Stimulated activated CD8-positive, alpha-beta memory T cell treated with anti-CD3 and anti-CD28 coated beads, Interleukin-7, amount 100 ng/mL, for 24 hours (primary cell): Measurements from ENCODE around the gene TGM2.

Experiments used
- DNase-seq: peaks from one replicate; pipeline ENCODE4 v3.0.0-alpha.2; 2020; ENCODE audit warnings: low read depth

The TGM2 gene

DNA sequence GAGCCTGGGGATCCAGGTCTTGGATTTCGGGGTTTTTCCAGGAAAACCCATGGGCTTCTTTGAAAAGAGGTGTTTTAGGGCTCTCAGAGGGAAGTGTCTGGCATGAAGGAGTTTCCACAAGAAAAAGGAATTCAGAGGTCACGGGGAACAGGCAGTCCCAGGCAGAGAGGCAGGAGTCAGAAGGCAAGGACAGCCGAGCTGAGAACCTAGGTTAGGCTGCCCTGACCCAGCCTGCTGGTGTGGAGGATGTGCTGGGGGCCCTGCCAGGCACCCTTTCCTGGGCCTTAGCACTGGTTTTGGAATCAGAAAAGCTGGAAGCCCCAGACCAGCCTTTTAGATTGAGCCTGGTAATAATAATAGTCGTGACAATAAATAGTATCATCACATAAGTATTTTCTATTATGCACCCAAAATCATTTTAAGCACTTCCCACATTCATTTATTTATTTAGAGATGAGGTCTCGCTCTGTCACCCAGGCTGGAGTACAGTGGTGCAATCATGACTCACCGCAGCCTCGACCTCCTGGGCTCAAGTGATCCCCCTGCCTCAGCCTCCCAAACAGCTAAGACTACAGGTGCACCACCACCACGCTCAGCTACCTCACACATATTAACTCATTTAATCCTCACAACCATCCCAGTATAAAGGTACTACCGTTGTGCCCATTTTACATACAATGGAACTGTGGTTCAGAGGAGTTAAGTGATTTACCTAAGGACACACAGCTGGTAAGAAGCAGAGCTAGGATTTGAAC, 19.9 kb downstream of the TGM2 start:
- DNase-seq, result no peak

DNA sequence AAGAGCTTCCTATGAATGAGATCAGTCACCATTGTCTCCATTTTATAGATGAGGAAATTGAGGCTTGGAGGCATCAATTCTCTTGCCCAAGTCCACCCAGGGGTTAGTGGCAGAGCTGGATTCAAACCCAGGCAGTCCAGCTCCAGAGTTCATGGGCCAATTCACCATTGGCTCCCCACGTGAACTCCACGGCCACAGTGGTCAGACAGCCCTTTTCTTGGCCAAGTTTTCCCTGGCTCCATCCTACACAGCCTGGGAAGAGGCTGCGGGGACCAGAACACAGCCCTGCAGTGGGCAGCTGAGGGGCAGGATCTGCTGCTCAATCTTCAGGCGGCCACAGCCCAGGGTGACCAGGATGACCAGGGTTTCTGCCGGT, 20.5 kb downstream of the TGM2 start:
- DNase-seq, result no peak

DNA sequence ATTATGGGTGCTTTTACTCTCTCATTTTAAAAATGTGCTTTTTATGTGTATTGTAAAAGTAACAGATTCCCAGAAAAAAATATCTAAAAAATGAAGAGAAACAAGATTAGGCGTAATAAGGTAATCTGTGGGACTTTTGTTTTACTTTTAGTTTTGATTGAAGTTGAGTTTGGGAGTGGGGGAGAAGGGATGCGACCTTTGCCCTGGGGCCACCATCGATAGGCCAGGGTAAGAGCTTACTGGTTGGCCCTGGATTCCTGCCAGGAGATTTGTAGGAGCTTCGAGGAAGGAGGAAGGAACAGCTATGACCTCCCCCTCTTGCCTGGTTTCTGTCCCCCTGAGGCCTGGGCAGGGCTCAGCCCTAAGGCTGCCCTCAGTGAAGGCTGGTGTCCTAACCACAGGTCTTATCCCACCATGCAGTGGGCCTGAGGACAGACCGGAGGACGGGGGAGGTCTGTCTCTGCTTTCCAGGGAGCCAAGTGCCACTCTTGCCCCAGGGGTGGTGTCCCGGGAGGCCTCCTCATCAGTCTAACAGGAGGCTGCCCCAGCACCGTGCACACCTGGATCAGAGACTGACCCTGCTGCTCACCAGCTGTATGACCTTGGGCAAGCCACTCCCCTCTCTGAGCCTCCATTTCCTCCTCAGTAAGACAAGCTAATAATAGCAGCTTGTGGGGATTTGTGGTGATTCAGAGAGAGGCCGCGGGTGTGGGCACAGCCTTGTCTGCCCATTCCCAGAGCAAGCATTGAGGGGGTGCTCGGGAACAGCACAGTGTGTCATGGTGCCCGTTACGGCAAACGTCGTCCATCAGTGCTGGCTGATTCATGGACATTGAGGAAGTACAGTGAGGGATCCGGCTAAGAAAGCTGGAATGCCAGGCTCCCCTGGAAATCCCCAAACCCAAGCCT, 21.2 kb downstream of the TGM2 start:
- DNase-seq, result no peak

DNA sequence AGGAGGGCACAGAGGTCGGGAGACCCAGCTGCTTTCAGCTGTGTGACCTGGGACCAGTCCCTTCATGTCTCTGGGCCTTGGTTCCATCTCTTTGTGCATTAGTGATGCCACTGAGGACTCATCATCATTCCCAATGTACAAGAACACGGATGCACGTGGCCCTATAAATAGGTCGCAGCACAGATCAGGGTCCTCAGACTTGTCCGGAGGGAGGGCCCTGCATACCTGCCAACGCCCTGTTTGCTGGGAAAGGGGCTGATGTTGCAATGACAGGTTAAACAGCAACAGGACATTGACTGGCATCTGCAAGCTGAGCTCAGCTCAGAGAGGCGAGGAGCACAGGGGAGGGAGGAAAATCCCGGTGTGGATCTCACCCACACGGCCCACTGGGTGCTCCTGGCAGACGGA, 21.8 kb downstream of the TGM2 start:
- DNase-seq, result no peak

DNA sequence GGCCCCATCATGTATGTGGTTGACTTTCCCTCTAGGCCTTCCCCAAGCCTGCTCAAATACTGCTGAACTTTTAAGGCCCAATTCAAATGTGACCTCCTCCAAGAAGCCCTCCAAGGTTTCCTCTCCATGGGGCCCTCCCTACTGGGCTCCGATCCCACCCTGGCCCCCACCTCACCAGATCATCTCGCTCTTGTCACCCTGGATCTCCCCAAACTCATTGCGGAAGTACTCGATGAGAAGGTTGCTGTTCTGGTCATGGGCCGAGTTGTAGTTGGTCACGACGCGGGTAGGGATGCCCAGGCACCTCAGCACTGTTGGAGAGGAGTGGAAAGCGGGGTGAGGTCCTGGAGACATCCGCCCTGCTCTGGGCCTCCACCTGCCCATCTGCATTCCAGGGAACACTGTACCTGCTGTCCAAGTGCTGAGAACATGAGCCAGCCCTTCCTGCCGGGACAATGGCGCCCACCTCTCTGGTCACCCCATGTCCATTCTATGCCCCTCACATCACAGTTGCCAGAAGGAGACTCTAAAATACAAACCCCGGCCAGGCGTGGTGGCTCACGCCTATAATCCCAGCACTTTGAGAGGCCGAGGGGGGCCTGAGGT, 23.1 kb downstream of the TGM2 start:
- no peak for DNase-seq

DNA sequence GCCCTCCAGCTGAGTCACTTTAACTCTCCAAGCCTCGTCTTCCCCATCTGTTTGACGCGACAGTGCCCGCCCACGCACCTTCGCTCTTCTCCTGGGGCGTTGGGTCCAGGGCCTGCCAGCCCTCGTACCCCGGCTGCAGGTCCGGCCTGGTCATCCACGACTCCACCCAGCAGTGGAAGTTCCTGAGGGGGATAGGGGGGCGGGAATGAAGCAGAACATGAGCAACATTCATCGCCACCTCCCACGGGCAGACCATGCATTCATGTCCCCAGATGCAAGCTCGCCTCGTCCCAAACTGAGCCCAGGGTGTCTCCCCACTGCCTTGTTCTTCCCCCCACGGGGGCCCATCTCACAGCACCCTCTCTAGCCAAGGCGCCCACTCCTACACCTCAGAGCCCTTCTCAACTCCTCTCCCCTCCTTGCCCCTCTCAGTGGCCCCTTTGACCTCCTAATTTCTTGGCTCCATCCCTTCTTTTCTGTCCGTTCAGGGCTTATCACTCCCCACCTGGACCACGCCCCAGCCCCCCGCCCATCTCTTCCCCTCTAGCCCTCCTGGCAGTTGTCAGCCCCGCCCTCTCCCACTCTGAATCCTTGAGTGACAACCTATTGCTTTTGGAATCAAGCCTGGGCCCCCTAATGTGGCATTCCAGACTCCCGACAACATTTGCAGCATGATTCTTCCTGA, 23.7 kb downstream of the TGM2 start:
- DNase-seq, result no peak

DNA sequence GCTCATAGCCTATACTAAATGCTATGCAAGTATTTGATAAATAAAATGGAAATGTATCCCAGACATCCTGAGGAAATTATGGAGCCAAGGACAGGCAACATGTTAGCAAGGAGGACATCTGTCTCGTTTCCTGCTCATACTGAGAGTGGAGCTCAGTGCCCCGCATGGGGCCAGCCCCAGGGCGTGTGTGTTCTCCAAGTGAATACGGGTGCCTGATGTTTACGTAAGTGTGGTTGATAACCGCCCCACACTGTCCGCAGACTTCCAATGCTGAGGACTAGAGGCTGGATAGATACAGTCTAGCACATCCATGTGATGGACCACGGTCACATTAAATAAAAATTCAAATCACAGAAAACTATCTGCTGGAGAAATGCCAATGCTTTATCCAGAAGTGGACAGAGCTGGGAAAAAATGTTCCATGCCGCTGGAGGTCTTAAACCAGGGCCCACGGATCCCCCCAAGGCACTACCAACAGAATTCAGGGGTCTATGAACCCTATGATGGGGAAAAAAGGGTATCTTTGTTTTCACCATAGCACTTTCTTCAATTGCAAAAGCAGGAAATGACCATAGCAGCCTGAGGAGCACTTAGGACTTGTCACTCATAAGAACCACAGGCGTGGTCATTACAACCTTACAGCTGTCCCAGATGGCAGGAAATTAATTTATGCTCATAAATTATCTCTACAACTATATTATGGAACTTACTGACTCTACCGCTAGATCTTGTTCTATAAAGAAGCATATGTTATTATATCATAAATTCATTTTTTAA, 24.9 kb downstream of the TGM2 start:
- DNase-seq, result no peak

DNA sequence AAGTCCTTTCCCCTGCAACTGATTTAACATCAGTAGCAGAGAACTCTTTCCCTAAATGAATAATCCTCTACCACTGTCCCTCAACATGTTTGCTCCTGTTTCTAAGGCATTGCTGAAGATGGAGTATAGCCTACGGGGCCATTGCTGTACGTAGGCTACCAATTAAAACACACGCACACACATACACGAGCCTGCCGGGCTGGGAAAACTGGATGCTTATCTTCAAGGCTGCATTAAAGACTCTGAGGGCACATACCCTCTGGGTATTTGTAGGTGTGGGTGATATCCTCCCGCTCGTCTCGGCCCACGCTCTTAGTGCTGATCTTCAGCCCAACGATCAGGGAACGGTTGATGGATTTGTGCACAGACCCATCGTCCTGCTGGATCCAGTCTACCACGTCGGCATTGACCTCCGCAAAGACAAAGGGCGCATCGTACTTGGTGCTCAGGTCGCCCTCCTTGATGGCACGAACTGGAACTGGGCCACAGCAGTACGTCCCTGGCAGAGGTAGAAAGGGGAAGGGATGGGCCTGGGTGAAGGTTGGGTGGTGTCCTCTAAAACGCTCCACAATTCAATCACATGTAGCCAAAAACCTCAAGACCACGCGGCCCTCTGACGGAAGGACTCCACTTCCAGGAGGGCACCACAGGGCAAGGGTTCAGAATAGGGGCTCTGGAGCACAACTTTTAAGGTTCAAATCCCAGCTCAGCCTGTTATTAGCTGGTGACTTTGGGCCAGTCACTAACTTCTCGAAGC, 25.7 kb downstream of the TGM2 start:
- DNase-seq, result no peak

DNA sequence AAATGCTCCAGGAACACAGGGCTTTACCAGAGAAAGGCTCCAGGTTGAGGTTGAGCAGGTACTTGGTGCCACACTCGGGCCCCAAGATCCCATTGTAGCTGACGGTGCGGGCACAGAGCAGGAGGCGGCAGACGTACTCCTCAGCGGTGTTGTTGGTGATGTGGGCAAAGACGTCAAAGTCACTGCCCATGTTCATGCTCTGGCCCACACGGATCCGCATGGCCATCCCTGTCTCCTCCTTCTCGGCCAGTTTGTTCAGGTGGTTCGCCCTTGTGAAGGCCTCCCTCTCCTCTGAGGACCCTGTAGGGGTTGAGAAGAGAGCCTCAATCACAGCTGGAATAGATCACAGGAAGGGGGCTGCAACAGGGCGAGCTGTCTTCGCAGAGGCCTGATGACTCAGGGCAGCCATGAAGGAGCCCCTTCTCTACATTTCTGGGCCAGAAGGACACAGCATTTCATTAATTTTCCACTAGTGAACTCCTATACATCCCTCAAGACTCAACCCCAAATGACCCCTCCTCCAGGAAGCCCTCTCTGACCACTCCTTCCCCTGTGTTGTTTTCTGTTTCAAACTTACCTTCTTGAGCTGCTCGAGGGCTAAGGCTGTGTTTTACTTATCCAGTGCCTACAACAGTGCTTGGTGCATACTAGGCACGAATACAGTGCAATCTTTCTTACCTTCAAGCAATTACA, 26.8 kb downstream of the TGM2 start:
- no peak for DNase-seq

DNA sequence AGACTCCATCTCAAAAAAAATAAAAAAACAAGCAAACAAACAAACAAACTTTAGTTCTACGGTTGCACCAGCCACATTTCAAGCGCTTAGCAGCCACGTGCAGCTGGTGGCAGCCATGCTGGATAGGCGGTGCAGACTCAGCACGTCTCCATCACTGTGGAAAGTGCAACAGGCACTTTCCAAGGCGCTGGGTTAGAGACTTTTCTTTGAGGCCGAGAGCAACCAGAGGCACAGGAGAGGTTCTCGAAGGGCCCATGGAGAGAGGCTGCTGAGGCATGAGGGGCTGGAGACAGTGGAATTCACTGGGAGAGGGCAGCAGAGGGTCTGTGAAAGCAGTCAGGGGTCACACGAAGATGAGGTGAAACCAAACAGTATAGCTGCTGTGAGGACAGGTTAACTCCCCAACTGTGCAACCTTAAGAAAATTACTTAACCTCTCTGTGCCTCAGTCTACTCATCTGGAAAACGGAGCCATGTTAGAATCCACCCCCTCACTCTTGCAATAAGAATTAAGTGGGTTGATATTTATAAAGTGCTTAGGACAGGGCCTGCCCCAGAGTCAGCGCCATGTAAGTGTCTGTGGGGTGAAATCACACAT, 27.5 kb downstream of the TGM2 start:
- no peak for DNase-seq

DNA sequence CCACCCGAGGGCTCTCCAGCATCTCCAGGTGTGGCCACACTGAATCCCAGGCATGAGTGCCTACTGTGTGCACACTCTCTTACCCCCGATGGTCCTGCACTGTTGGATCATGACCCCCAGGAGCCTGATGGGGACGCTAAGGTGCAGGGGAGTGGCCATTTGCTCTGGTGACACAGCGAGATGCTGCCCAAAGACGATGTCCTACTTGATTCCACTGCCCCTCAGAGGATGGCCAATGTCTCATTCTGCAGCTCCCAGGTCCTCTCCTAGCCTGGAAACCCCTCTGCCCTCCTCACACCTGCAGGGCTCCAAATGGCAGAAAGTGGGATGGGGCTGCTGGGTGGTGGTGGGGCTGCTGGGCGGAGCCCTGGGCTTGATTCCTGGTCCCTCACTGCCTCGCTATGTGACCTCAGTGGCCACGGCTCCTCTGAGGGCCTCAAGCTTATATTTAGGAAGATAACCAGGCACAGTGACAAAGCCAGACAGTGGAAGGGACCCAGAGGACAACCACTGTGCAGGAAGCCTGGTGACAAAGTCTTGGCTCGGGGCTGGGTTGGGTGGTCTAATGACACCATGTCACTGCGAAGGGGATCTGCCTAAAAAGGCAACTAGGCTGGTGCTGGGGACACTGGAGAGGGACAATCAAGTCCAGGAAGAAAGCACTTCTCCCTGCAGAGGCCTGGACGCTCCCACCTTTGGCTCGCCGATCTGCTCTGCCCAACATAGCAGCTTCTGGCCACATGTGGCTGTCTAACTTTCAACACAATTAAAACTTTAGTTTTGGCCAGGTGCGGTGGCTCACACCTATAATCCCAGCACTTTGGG, 28.4 kb downstream of the TGM2 start:
- DNase-seq, result no peak

DNA sequence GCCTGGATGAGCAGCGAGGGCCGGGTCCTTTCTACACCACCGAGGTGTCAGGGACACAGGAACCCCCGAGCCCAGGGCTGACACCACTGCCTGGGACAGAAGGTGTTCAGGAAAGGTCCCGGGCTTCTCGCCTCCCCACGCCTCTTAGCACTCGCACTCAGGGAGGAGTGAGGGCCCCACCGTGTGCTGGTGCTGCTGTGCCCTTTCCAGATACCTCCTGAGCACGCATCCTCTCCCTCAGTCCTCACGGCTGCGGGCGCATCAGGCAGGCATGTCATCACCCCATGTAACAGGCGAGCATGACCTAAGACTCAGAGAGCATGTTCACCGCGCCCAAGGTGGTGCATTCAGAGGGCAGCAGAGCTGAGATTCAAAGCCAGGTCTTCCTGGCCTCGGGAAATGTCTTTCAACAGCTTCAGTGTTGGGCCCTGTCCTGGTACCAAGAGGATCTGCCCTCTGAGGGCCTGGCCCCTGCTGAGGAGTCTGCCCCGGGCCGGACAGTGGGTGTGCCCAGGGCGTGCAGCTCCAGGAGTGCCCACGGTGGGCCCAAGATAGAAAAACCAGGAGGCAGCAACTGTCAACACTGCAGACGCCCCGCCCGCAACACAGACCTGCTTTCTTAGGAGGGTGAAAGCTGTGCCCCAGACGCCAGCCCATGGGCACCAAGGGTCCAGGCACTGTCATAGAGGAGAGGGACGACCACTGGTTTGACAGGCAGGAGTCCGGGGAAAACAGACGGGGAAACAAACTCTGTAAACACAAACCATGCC, 29.2 kb downstream of the TGM2 start:
- DNase-seq, result no peak

DNA sequence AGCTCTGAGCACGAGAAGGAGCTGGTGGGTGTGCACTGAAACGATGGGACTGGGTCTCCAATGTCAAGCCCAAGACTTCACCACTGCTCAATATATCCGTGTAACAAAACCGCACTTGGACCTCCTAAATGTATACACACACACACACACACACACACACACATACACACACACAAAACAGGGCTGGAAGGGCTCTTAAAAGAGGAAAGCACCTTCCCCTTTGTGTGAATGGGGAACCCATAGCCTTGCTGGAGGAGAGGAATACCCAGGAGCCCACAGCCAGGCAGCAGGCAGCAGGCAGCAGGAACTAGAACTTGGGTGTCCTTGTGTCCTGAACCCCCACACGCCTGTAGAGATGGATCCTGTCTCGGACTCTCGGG, 29.8 kb downstream of the TGM2 start:
- DNase-seq, result no peak

DNA sequence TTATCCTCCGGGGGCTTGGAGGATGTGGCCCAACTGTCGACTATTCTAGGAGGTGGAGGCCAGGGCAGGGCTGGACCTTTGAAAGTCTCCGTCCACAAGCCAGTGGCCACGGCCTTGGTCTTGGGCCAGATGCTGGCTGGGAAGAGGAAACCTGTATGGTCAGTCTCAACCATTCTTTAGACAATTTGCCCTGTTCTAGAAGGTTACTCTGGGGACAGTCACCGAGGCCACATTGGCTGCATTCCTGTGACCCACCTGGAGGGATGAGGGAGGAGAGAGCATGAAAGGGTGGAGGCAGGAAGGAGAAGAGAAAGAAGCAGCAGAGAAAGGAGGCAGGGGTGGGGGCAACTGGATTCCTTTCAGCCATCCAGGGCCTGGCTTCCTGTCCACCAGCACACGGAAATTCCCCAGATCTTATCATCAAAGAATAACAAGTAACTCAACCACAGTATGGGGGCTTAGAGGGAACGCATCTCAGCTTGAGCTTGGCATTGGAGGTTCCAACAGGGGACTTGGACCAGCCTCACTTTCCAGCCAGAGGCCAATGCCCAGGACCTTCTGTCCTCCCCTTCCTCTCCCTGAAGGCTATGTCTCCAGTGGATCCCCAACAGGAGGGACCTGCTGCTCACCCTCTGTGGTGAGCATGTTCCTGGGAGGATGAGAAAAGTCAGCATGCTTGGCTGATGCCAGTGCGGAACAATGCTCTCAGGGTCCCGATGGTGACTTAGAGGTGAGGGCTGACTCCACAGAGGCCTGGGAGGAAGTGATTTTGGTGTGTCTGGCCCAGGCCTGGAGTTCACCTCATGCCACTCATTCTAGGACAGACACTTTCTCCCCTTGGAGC, 30.4 kb downstream of the TGM2 start:
- DNase-seq, result no peak

DNA sequence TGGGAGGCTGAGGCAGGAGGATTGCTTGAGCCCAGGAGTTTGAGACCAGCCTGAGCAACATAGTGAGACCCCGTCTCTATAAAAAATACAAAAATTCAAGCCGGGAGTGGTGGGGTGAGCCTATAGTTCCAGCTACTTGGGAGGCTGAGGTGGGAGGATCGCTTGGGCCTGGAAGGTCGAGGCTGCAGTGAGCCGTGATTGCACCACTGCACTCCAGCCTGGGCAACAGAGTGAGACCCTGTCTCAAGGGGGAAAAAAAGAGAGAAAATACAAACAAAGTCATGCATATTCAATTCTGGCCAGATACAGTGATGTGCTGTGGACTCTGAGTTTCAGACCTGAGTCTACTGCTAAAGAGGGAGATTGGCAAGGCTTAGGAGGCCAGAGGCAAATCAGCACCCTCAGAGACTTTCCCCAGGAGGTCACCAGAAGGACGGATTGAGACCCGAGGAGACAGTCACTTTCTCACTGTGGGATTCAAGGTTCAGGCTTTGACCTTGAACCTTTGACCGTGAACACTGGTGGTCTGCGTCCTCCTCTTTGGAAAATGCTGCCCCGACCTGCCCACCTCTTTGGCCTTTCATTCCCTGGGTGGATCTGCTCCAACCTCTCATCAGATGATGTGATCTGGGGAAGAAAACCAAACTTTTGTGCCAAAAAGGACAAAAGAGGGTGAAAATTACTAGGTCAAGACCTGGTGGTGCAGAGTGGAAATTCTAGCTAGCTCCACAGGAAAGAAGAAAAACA, 31.2 kb downstream of the TGM2 start:
- DNase-seq, result no peak

DNA sequence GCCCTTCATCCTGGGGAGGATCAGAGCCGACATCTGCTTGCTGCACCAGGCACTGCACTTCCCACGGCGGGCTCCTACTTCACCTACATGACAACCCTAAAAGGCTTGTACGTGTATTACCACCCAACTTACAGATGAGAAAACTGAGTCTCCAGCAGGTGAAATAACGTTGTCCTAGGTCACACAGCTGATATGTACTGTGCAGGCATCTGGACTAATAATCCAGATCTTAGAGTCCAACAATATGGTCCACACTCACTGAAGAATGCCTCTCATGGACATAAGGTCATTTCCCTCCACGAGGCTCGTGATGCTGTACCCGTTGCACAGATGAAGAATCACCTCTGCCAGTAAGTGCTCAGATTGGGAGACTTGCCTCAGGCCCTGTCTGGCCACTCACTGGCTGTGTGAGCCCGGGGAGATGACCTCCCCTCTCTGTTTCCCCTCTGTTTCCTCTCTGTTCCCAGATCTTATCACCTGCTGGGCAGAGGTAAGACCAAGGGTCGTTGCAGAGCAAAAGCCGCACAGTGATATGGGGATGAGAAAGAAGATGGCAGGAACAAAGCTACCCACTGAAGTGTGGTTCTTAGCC, 32.1 kb downstream of the TGM2 start:
- DNase-seq, result no peak
